Activated CD8-positive, alpha-beta T cell treated with anti-CD3 and anti-CD28 coated beads for 36 hours (primary cell): ENCODE data around the gene TUBB2B. TPM values are rescaled to one million over a fixed set of nuclear protein-coding genes. Genes with fewer than 3 reads are reported as not detected.
"Not testable (repeated sequence)": the region's sequence is repeated elsewhere in the genome, so short reads cannot be mapped to it uniquely, and the experiment has no call there.

Source experiments
- ATAC-seq: fragments of 200-7000 bp; cut with Tn5 transposase; one replicate; pipeline ENCODE4 v1.10.0; 2021; ENCODE audit warnings: mild to moderate bottlenecking, moderate library complexity
- CTCF ChIA-PET: fragments of 350-600 bp; sonication (Branson Sonifier 250); formaldehyde crosslinking; loops from one replicate; lab custom pipeline; 2021; ENCODE audit warnings: antibody characterized with exemption; lab: Charles Lee
- POLR2A ChIA-PET: fragments of 350-600 bp; sonication (Branson Sonifier 250); formaldehyde crosslinking; loops from one replicate; lab custom pipeline; 2021; ENCODE audit warnings: antibody characterized with exemption; lab: Charles Lee
- DNase-seq: peaks from one replicate; pipeline ENCODE4 v3.0.0-alpha.2; 2020
- H3K27ac Mint-ChIP-seq: one replicate; pipeline ENCODE4 v1.8.0; 2021; ENCODE audit warnings: mild to moderate bottlenecking, mixed read lengths
- H3K27me3 Mint-ChIP-seq: one replicate; pipeline ENCODE4 v1.8.0; 2021; ENCODE audit warnings: mixed read lengths
- H3K36me3 Mint-ChIP-seq: one replicate; pipeline ENCODE4 v1.8.0; 2021; ENCODE audit warnings: low read depth, mixed read lengths
- H3K4me1 Mint-ChIP-seq: one replicate; pipeline ENCODE4 v1.8.0; 2021; ENCODE audit warnings: low read depth, mixed read lengths
- H3K4me3 Mint-ChIP-seq: one replicate; pipeline ENCODE4 v1.8.0; 2021; ENCODE audit warnings: mild to moderate bottlenecking, moderate library complexity, mixed read lengths
- H3K9me3 Mint-ChIP-seq: one replicate; pipeline ENCODE4 v1.8.0; 2021; ENCODE audit warnings: mixed read lengths
- CTCF ChIP-seq: fragments of 200-600 bp; IDR thresholded peaks from one replicate; pipeline ENCODE4 v1.8.0; 2022; ENCODE audit warnings: antibody characterized with exemption, mild to moderate bottlenecking
- intact Hi-C: fragments of 100-400 bp; cut with micrococcal nuclease; formaldehyde crosslinking; loops from one replicate; pipeline ENCODE4 v1.10.0; 2022
- total RNA-seq, 2 experiments: library from RNA; stranded (reverse); gene quantifications; one replicate each; pipeline ENCODE4 v1.2.3, GENCODE V29; 2021

Gene TUBB2B
- total RNA-seq, 2 experiments from 2014 or later: 0.41 to 0.67 TPM

DNA sequence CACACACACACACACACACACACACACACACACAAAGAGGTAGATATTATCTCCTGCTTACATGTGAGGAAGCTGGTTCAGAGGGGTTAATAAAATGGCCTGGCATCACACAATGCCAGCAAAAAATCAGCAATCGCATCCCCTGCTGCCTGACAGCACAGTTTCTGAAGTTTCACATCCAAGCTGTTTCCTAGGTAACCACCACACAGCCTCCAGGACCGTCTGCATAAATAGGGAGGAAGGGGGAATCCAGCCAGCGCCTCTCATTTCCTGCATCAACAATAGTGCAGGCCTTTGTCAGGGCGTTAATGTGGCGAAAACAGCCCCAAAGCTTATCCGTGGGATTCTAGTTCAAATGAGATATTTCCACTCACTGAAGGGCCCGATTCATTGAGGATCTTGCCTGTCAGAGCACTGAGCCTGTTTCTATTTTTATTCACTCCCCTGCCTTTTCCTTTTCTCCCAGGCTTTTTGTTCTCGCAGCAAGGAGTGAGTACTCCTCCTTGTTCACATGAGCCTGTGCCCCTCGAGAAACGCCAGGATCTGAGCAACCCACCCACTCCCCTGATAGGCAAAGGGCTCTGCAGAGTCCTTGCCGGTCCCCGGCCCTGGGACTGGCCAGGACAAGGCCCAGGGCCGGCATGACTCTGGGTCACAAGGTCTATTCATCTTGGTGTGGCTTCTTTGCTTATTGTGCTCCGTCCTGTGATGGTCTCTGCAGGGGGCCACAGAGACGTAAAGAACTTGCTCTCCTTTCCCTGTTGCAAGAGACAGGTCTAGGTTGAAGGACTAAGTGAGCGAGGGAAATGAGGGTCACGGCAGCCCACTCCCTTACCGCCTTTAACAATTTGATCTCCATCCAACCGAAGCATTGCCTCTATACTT, 32.7 kb downstream of the TUBB2B start:
- Mint-ChIP-seq H3K4me3 (no peak overlapping the region), H3K27ac (no peak overlapping the region), H3K9me3 (peaks cover 2% of the 10 kb centered on the region), H3K4me1 (no peaks in the 10 kb centered on the region), H3K36me3 (no peaks in the 10 kb centered on the region), H3K27me3 (no peaks in the 10 kb centered on the region)
- no peak for TF ChIP-seq CTCF
- ChIA-PET POLR2A (no interaction called here), CTCF (interaction anchor here (0.9 to 1.2 kb wide), 2 partner anchors 14 to 56 kb away, joined by 4 to 5 read pairs; no protein-coding TSS in a partner anchor)
- ATAC-seq: peak; percentile 42
- intact Hi-C loops: no loop called here
- peak; percentile 31 for DNase-seq

DNA sequence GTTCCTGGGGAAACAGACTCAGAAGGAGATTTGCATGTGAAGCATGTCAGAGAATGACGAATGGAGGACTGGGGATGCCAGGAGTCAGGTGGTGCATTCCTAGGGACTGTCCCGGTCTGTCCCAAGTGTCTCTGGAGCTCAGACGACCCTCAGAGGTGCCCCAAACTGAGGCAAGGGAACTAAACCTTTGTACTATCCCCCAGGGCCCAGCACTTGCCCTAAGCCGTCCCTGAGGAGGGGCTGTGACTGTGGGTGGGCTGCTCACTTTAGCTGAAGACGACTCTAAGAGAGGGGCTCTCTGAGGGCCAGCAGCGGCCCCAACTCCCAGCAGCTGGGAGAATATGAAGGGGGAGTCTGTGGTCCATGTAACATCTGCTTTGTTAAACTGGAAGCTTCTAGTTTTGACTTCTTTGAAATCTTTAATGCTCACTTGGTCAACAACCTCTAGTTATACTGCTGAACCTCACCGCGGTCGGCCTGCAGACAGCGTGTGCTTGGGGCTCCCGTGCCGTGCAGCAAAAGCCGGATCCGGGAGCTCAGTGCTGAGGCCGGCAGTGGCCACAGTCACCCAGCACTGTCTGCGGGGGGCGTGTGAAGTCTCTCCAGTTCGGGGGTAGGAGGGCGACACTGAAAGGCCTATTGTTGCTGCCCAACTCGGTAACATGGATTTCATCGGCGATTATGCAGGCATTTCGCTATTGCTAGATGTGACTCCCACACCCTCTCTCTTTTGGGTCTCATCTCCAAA, 34.2 kb downstream of the TUBB2B start:
- Mint-ChIP-seq H3K4me3 (no peak overlapping the region), H3K4me1 (no peaks in the 10 kb centered on the region), H3K27ac (no peak overlapping the region), H3K9me3 (no peaks in the 10 kb centered on the region), H3K27me3 (peaks cover 2% of the 10 kb centered on the region), H3K36me3 (no peaks in the 10 kb centered on the region)
- intact Hi-C loops: no loop called here
- POLR2A ChIA-PET: interaction anchor here (1.4 kb wide), 1 partner anchor 17 kb away, joined by 3 read pairs; no protein-coding TSS in a partner anchor
- TF ChIP-seq CTCF: no peak
- DNase-seq (no peak), ATAC-seq (no peak)
- CTCF ChIA-PET: no interaction called here

- no peak for TF ChIP-seq CTCF
- Mint-ChIP-seq H3K9me3 (no peaks in the 10 kb centered on the region), H3K4me1 (no peaks in the 10 kb centered on the region), H3K4me3 (no peak overlapping the region), H3K27ac (no peak overlapping the region), H3K27me3 (peaks cover 4% of the 10 kb centered on the region), H3K36me3 (no peaks in the 10 kb centered on the region)
- ATAC-seq: no peak
- ChIA-PET POLR2A (no interaction called here), CTCF (no interaction called here)
- no peak for DNase-seq
- intact Hi-C loops: no loop called here
These were observed 36.7 kb downstream of the TUBB2B start for GRCh38 chr6:3190779-3191178.

GRCh38 chr6:3190056-3190455, 37.4 kb downstream of the TUBB2B start:
- DNase-seq: no peak
- Mint-ChIP-seq H3K4me3 (no peak overlapping the region), H3K27ac (no peak overlapping the region), H3K4me1 (no peaks in the 10 kb centered on the region), H3K36me3 (no peaks in the 10 kb centered on the region), H3K27me3 (peaks cover 4% of the 10 kb centered on the region), H3K9me3 (no peaks in the 10 kb centered on the region)
- no peak for ATAC-seq
- POLR2A ChIA-PET: no interaction called here
- TF ChIP-seq CTCF: no peak
- intact Hi-C loops: no loop called here
- CTCF ChIA-PET: no interaction called here

DNA sequence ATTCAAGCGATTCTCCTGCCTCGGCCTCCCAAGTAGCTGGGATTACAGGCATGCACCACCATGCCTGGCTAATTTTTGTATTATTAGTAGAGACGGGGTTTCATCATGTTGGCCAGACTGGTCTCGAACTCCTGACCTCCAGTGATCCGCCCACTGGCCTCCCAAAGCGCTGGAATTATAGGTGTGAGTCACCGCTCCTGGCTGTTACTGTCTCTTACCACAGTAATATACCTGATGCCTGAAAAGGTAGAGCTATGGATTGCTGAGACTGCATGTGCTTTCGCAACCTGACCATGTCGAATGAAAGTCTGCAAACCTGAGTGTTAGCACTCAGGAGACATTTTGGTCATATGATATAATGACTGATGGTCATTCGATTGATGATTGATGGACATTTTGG, 38.3 kb downstream of the TUBB2B start:
- H3K4me1 Mint-ChIP-seq, H3K27ac Mint-ChIP-seq, H3K36me3 Mint-ChIP-seq, DNase-seq, H3K4me3 Mint-ChIP-seq, H3K27me3 Mint-ChIP-seq, POLR2A ChIA-PET, H3K9me3 Mint-ChIP-seq, ATAC-seq, intact Hi-C loops: not testable (repeated sequence)
- CTCF ChIA-PET: interaction anchor here (1.3 kb wide), 1 partner anchor 21 kb away, joined by 3 read pairs; no protein-coding TSS in a partner anchor
